OCI-LY3 (cell line): ENCODE results near the gene MICU1.

ENCODE experiments used
- CTCF ChIP-seq: fragments of 200-600, 300-600 bp; sonication (generic); IDR thresholded peaks from 2 replicates; pipeline ENCODE4 v1.5.1; 2014; ENCODE audit warnings: antibody characterized with exemption, low read length, low read depth
- EZH2phosphoT487 ChIP-seq: fragments of 200-600 bp; shearing (Covaris generic); IDR thresholded peaks from 2 replicates; pipeline ENCODE4 v1.6.1; 2018; ENCODE audit warnings: antibody characterized with exemption, mixed run types, low read depth

- TF ChIP-seq CTCF (no peak), EZH2phosphoT487 (no peak)
Observed at GRCh38 chr10:72445851-72446250, 180.0 kb downstream of the MICU1 start.
